Measurements from ENCODE around the gene TRIM26.

DNA sequence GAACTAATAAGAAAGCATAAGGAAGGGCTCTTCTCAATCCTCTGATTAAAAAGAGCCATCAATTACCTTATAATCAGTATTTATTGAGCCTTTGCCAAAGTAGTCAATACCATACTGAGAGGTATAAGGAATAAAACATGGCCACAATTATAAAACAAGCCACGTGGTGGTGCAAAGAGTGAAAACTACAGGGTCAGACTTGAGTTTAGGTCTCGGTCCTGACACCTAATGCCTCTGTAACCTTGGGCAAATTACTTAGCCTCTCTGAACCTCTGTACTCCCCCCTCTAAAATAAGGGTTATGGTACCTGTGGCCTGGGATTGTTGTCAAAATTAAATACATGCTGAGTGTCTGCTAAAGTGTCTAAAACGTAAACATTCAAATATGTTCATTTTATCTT is 64.0 kb downstream of the TRIM26 start:
- TF ChIP-seq EZH2 (IDR thresholded peaks at IDR 0.05; ENCODE audit: borderline replicate concordance) (no peak), EZH2phosphoT487 (IDR thresholded peaks at IDR 0.05; ENCODE audit: low read depth, severe bottlenecking, unreplicated experiment) (no peak)
- TF ChIP-seq, protein P1, sequence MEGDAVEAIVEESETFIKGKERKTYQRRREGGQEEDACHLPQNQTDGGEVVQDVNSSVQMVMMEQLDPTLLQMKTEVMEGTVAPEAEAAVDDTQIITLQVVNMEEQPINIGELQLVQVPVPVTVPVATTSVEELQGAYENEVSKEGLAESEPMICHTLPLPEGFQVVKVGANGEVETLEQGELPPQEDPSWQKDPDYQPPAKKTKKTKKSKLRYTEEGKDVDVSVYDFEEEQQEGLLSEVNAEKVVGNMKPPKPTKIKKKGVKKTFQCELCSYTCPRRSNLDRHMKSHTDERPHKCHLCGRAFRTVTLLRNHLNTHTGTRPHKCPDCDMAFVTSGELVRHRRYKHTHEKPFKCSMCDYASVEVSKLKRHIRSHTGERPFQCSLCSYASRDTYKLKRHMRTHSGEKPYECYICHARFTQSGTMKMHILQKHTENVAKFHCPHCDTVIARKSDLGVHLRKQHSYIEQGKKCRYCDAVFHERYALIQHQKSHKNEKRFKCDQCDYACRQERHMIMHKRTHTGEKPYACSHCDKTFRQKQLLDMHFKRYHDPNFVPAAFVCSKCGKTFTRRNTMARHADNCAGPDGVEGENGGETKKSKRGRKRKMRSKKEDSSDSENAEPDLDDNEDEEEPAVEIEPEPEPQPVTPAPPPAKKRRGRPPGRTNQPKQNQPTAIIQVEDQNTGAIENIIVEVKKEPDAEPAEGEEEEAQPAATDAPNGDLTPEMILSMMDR (IDR thresholded peaks at IDR 0.05; ENCODE audit: poor library complexity), result no peak
